HL-60 (cell line): ENCODE data around the gene IKZF3.

Experiments used
- CTCF ChIP-seq: IDR thresholded peaks from one replicate; pipeline ENCODE4 v1.5.1; 2011; ENCODE audit warnings: low read length, control low read depth, inconsistent platforms; ENCODE audit not compliant: insufficient read depth
- GABPA ChIP-seq: IDR thresholded peaks from 2 replicates; pipeline ENCODE4 v1.6.1; 2012; ENCODE audit warnings: low read depth
- POLR2AphosphoS5 ChIP-seq: IDR thresholded peaks from 2 replicates; pipeline ENCODE4 v1.6.1; 2012; ENCODE audit warnings: low read depth

- no peak for TF ChIP-seq GABPA
- no peak for TF ChIP-seq CTCF
- TF ChIP-seq POLR2AphosphoS5 = peak; percentile 55; the same call in 1 of the 2 replicates
Measured at GRCh38 chr17:39757931-39758873, 105.9 kb downstream of the IKZF3 start.
